Measurements from ENCODE around the gene NLRX1.
A peak's percentile ranks its signal among the peaks of the same experiment; 100 is the strongest.

NLRX1 gene

DNA sequence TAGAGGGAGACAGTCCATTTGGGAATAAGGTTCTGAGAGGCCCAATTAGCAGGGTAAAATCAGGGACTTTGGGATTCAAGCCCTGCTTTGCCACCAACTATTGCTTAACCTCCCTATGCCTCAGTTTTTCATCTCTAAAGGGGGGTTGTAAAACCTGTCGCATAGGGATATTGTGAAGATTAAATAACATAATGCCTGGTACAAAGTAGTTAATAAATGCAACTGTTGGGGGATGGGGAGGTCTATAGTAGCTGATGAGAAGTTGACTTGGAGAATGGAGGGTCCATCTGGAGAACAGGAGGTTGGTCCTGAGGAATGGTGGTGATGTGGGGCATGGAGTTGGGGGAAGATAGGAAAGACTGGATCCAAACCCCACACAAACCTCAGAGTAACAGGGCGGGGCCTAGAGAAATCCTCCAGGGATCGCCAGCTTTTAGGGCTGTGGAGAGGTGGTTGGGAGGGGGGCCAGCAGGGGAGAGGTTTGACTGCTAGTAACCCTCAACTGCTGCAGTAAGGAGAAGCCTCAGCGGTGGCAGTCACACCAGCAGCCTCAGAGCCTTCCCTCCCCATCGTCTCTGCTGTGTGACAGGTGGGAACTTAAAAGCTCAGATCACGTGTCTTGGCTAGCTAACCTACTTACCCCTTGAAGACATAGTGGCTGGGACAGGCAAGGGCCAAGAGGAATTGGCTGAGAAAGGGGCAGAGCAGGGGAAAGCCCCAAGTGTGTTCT is 20.8 kb upstream of the NLRX1 start:
- Mint-ChIP-seq H3K4me3 (peak overlapping the region; percentile 59), H3K36me3 (ENCODE audit: low read depth) (no peaks in the 10 kb centered on the region), H3K4me1 (ENCODE audit: low read depth) (peaks cover 9% of the 10 kb centered on the region), H3K9me3 (no peaks in the 10 kb centered on the region), H3K27ac (no peak overlapping the region), H3K27me3 (ENCODE audit: low read depth) (peaks cover 78% of the 10 kb centered on the region)

DNA sequence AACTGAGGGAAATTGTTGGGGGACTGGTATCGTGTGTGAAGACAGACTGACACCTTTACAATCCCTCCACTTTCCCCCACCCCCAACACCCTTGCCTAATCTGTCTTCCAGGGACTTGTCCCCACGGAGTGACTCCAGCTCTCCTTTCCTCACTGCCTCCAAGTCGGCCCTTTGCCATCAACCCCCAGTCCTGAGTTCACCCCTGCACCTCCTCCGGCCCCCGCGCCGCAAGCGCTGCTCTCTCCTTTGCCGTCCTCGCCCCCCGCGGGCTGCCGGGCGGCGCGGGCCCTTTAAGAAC is 19.9 kb upstream of the NLRX1 start:
- no peak overlapping the region for H3K27ac Mint-ChIP-seq
- peaks cover 81% of the 10 kb centered on the region for H3K27me3 Mint-ChIP-seq (ENCODE audit: low read depth)
- H3K4me1 Mint-ChIP-seq (ENCODE audit: low read depth) = peaks cover 9% of the 10 kb centered on the region

DNA sequence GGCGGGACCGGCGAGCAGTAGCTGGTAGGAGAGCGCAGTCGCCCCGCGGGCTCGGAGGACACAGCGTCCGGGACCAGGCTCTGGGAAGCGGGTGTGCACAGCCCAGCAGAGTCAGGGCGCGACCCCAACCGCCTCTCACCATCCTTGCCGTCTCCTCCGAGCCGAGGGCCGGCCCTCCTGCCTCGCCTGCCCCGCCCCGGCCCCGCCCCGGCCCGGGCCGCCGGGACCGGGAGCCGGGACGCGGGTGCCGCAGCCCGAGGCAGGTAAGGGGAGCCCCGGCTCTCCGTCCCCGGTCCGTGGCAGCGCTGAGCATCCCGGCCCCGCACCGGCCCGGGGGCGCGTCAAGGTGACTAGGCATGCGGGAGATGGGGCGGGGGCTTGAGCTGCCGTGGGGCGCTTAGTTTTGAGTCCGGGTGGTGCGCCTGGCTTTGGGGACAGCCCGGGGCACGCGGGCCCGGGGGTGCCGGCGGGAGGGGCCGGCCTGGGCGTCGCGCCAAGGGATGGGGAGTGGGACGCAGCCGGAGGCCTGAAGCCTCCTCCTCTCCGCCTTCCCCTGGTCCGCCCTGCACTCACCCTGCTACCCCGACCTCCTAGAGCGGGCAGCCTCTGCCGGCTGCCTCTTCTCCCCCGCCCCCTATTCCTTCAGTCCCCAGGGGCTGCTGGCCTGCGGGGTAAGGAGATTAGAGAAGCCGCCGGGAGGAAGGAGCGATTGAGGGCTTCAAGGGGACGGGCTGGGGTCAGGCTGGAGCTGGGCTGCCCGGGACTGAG is 19.3 kb upstream of the NLRX1 start, which contains the start of gene ABCG4:
ABCG4 (plus strand) TSS at position 35 of the 768 bp plus-strand sequence. CDS start 914 bp downstream, outside the sequence.
- H3K4me1 Mint-ChIP-seq (ENCODE audit: low read depth) = peaks cover 9% of the 10 kb centered on the region

More for the DNA sequence above, 19.9 kb upstream of the NLRX1 start:
- H3K4me3 Mint-ChIP-seq = peak overlapping the region; percentile 67
- H3K36me3 Mint-ChIP-seq (ENCODE audit: low read depth) = no peaks in the 10 kb centered on the region
- no peaks in the 10 kb centered on the region for H3K9me3 Mint-ChIP-seq

DNA sequence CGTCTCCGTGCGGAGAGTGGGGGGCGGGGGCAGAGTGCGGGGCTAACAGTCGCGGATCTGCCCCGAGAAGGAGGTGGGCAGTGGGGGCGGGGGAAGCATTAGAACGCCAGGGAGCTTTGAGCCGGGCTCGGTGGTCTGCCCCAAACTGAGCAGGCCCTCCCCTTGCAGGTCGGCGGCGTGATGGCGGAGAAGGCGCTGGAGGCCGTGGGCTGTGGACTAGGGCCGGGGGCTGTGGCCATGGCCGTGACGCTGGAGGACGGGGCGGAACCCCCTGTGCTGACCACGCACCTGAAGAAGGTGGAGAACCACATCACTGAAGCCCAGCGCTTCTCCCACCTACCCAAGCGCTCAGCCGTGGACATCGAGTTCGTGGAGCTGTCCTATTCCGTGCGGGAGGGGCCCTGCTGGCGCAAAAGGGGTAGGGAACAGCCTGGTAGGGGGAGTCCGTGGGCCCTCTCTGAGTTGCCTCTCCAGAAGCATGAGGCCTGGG is 18.7 kb upstream of the NLRX1 start:
- Mint-ChIP-seq H3K27ac (no peak overlapping the region), H3K4me1 (ENCODE audit: low read depth) (peaks cover 9% of the 10 kb centered on the region), H3K27me3 (ENCODE audit: low read depth) (peaks cover 79% of the 10 kb centered on the region), H3K4me3 (no peak overlapping the region), H3K36me3 (ENCODE audit: low read depth) (no peaks in the 10 kb centered on the region), H3K9me3 (no peaks in the 10 kb centered on the region)

More for the DNA sequence above, 19.3 kb upstream of the NLRX1 start, which contains the start of gene ABCG4:
- Mint-ChIP-seq H3K27me3 (ENCODE audit: low read depth) (peaks cover 82% of the 10 kb centered on the region), H3K36me3 (ENCODE audit: low read depth) (no peaks in the 10 kb centered on the region), H3K9me3 (no peaks in the 10 kb centered on the region), H3K27ac (no peak within 1 kb of the TSS), H3K4me3 (peak within 1 kb of the TSS; percentile 67)

DNA sequence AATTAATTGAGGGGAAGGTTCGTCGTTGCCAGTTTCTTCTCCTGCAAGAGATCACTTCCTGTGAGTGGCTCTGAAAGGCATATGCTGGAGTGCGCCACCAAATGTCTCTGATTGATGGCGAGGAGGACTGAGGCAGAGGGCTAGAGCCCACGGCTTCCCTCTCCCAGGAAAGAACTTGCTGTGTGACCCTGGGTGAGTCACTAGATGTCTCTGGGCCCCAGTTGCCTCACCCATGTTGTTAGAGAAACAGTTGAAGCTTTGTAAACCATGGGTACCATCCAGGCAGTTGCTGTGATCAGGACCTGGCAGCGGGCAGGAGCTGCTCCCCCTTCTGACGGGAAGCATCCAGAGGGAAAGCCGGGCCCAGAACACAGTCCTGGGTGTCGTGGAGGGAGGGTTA is 16.5 kb upstream of the NLRX1 start:
- Mint-ChIP-seq H3K9me3 (no peaks in the 10 kb centered on the region), H3K4me1 (ENCODE audit: low read depth) (peaks cover 14% of the 10 kb centered on the region), H3K4me3 (no peak overlapping the region), H3K27ac (no peak overlapping the region), H3K36me3 (ENCODE audit: low read depth) (no peaks in the 10 kb centered on the region), H3K27me3 (ENCODE audit: low read depth) (peaks cover 71% of the 10 kb centered on the region)

DNA sequence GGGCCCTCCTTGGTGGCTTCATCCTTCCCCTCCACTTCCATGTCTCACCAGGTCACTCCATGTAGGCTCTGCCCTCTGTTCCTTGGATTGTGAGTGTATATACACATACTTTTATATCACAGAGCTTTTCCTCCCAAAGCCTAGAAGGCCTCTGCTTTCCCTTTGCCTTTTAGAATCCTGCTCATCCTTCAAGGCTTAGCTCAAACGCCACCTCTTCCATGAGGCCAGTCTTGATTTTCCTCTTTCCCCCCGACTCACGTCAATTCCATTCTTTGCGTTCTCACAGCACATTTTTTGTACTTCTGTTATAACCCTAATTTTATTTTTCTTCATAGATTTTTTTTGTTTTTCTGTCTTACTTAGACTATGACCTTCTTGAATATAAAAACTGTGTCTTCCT is 15.9 kb upstream of the NLRX1 start:
- Mint-ChIP-seq H3K4me3 (no peak overlapping the region), H3K27me3 (ENCODE audit: low read depth) (peaks cover 65% of the 10 kb centered on the region), H3K9me3 (no peaks in the 10 kb centered on the region), H3K4me1 (ENCODE audit: low read depth) (peaks cover 13% of the 10 kb centered on the region), H3K36me3 (ENCODE audit: low read depth) (no peaks in the 10 kb centered on the region), H3K27ac (no peak overlapping the region)

DNA sequence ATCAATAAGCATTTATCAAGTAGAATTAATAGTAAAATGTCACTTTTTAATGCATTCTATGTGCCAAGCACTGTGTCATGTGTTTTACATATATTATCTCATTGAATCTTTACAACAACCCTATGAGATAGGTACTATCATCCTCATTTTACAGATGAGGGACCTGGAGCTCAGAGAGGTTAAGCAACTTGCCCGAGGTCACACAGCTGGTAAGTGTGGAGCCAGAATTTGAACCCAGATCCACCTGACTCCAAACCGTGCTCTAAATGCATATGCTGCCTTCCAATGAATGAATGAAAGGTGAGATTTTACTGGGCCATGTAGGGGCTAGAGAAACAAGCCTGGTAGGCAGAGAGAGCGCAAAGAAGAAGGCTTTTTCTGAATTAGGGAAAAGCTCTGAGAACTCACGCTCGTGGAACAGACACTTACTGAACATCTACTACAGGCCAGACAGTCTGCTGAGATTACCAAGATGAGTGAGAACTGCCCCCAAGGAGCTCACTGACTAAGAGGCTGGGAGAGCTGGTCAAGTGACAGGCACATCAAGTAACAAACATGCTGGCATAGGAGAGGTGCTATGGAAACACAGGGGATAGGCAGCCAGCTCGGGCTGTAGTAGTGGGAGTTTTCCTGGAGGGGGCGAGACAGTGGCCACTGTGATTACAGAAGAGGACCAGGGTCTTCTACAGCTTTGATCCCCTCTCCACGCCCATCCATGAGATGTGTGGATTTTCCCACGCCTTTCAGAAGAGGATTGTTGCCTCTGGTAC is 15.3 kb upstream of the NLRX1 start:
- no peaks in the 10 kb centered on the region for H3K36me3 Mint-ChIP-seq (ENCODE audit: low read depth)
- H3K27ac Mint-ChIP-seq = no peak overlapping the region
- H3K4me3 Mint-ChIP-seq = no peak overlapping the region
- peaks cover 7% of the 10 kb centered on the region for H3K4me1 Mint-ChIP-seq (ENCODE audit: low read depth)
- no peaks in the 10 kb centered on the region for H3K9me3 Mint-ChIP-seq
- H3K27me3 Mint-ChIP-seq (ENCODE audit: low read depth) = peaks cover 59% of the 10 kb centered on the region

DNA sequence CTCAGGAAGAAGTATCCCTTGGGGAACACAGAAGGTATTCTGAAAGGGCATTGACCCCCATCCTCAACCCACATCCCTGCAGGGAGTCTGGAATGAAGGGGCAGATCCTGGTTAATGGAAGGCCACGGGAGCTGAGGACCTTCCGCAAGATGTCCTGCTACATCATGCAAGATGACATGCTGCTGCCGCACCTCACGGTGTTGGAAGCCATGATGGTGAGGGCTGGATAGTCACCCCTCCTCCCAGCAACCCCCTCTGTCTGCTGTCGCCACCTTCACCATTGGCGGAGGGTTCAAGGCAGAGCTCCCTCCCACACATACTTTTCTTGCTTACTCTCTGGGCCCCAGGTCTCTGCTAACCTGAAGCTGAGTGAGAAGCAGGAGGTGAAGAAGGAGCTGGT is 14.3 kb upstream of the NLRX1 start:
- Mint-ChIP-seq H3K4me3 (no peak overlapping the region), H3K9me3 (no peaks in the 10 kb centered on the region), H3K36me3 (ENCODE audit: low read depth) (no peaks in the 10 kb centered on the region), H3K27ac (no peak overlapping the region), H3K4me1 (ENCODE audit: low read depth) (peaks cover 7% of the 10 kb centered on the region), H3K27me3 (ENCODE audit: low read depth) (peaks cover 53% of the 10 kb centered on the region)

DNA sequence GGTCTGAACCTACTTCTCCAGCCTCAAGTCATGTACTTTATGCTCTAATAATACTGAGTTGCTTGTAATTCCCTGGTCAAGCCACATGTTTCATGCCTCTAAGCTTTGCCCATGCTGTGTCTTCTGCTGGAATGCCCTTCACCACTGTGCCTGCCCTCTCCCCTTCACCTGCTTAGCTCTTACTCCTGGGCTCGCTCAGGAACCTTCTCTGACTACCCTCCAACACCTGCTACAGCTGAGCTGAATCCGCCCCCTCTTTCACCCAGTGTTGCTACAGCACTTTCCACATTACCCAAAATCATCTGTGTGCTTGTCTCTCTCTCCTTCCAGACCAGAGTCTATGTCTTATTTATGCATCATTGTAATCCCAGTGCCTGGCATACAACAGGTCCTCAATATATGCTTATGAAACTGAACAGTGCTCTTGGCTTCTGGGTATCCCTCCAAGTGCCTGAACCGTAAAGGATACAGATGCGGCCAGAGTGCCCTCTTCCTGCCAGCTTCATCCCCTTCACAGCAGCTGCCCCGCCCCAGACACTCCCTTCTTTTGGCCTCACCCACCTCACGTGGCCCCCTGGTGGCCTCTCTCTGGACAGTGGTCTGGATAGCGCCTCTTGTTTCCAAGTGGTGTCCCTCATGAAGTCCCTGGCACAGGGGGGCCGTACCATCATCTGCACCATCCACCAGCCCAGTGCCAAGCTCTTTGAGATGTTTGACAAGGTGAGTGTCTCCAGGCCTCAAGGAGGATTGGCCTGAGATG is 12.6 kb upstream of the NLRX1 start:
- H3K9me3 Mint-ChIP-seq = no peaks in the 10 kb centered on the region
- no peak overlapping the region for H3K4me3 Mint-ChIP-seq
- H3K4me1 Mint-ChIP-seq (ENCODE audit: low read depth) = peaks cover 7% of the 10 kb centered on the region
- no peak overlapping the region for H3K27ac Mint-ChIP-seq
- no peaks in the 10 kb centered on the region for H3K36me3 Mint-ChIP-seq (ENCODE audit: low read depth)
- H3K27me3 Mint-ChIP-seq (ENCODE audit: low read depth) = peaks cover 38% of the 10 kb centered on the region

DNA sequence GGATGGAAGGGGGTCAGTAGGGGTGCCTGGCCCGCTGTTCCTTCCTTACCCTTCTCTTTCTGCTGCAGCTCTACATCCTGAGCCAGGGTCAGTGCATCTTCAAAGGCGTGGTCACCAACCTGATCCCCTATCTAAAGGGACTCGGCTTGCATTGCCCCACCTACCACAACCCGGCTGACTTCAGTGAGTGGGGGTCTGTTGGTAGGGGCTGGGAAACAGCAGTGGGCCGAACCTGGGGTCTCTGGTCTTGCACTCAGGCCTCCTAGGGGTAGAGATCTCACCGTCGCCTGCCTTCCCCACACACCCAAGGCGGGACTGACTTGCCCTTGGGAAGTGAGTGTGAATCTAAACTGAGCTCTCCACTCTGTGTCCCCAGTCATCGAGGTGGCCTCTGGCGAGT is 12.0 kb upstream of the NLRX1 start:
- H3K9me3 Mint-ChIP-seq = no peaks in the 10 kb centered on the region

DNA sequence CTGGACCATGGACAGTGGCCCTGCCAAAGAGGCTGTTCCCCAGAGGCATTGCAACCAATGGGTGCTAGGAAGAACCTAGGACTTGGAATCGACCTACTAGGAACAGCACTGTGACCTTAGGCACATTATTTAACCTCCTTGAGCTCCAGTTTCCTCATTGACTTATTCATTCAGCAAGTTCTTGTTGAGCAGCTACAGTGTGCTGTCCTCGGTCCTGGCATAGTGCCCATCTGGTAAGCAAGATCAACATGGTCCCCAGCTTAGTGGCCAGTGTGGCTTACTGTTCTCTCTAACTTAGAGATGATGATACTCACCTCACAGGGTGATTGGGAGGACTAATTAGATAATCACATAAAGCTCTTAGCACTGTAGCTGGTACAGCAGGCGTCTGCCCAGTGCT is 11.5 kb upstream of the NLRX1 start:
- no peak overlapping the region for H3K27ac Mint-ChIP-seq
- no peak overlapping the region for H3K4me3 Mint-ChIP-seq
- no peaks in the 10 kb centered on the region for H3K9me3 Mint-ChIP-seq
- H3K4me1 Mint-ChIP-seq (ENCODE audit: low read depth) = peaks cover 5% of the 10 kb centered on the region
- H3K36me3 Mint-ChIP-seq (ENCODE audit: low read depth) = no peaks in the 10 kb centered on the region
- H3K27me3 Mint-ChIP-seq (ENCODE audit: low read depth) = peaks cover 27% of the 10 kb centered on the region

More for the DNA sequence above, 12.0 kb upstream of the NLRX1 start:
- Mint-ChIP-seq H3K4me3 (no peak overlapping the region), H3K4me1 (ENCODE audit: low read depth) (peaks cover 7% of the 10 kb centered on the region), H3K27me3 (ENCODE audit: low read depth) (peaks cover 32% of the 10 kb centered on the region), H3K36me3 (ENCODE audit: low read depth) (no peaks in the 10 kb centered on the region), H3K27ac (no peak overlapping the region)

DNA sequence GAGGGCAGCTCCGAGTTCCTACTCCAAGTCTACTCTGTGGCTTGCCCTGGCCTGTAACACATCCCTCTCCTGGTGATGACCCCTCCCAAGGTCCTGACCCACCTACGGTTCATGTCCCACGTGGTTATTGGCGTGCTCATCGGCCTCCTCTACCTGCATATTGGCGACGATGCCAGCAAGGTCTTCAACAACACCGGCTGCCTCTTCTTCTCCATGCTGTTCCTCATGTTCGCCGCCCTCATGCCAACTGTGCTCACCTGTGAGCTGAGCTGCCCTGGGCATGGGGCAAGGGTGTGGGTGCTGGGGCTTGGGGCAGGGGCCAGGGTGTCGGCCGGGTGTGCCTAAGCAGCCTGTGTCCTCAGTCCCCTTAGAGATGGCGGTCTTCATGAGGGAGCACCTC is 10.1 kb upstream of the NLRX1 start:
- Mint-ChIP-seq H3K27ac (no peak overlapping the region), H3K4me3 (no peak overlapping the region), H3K27me3 (ENCODE audit: low read depth) (peaks cover 15% of the 10 kb centered on the region), H3K4me1 (ENCODE audit: low read depth) (peaks cover 5% of the 10 kb centered on the region), H3K9me3 (no peaks in the 10 kb centered on the region), H3K36me3 (ENCODE audit: low read depth) (no peaks in the 10 kb centered on the region)

DNA sequence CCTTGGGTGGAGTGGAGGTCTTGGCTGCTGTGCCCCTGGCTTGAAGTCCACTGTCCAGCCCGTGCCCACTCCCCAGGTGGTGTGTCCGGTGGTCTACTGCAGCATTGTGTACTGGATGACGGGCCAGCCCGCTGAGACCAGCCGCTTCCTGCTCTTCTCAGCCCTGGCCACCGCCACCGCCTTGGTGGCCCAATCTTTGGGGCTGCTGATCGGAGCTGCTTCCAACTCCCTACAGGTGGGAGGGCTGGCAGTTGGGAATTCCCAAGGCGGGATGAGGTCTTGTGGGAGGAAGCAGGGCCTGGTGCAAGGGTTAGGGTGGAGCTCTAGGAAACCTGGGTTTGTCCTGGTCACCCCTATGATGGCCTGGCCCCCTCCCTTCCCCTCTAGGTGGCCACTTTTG is 8.4 kb upstream of the NLRX1 start:
- H3K4me1 Mint-ChIP-seq (ENCODE audit: low read depth) = peaks cover 5% of the 10 kb centered on the region
- H3K9me3 Mint-ChIP-seq = no peaks in the 10 kb centered on the region
- no peak overlapping the region for H3K4me3 Mint-ChIP-seq
- no peaks in the 10 kb centered on the region for H3K36me3 Mint-ChIP-seq (ENCODE audit: low read depth)
- H3K27me3 Mint-ChIP-seq (ENCODE audit: low read depth) = peaks cover 6% of the 10 kb centered on the region
- no peak overlapping the region for H3K27ac Mint-ChIP-seq

DNA sequence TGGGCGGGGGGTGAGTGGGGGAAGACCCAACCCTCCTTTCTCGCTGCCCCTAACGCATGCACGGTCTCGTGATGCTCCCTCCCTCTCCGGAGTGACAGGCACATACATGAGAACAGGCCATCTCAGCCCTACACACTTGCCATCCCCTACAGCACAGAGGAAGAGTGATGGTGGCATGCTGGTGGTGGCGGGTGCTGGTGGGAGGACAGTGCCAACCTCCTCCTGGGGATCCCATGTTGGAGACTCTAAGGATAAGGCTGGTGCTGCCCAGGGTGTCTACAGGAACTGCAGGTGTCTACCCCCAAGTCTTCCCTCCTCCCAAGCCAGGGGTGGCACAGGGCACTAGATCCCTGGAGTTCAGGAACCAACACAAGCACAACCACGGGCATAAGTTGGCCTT is 6.7 kb upstream of the NLRX1 start:
- Mint-ChIP-seq H3K27ac (no peak overlapping the region), H3K36me3 (ENCODE audit: low read depth) (no peaks in the 10 kb centered on the region), H3K4me3 (no peak overlapping the region), H3K27me3 (ENCODE audit: low read depth) (no peaks in the 10 kb centered on the region), H3K4me1 (ENCODE audit: low read depth) (no peaks in the 10 kb centered on the region), H3K9me3 (no peaks in the 10 kb centered on the region)
